ENCODE measurements around the gene THAP7.

The THAP7 gene

DNA sequence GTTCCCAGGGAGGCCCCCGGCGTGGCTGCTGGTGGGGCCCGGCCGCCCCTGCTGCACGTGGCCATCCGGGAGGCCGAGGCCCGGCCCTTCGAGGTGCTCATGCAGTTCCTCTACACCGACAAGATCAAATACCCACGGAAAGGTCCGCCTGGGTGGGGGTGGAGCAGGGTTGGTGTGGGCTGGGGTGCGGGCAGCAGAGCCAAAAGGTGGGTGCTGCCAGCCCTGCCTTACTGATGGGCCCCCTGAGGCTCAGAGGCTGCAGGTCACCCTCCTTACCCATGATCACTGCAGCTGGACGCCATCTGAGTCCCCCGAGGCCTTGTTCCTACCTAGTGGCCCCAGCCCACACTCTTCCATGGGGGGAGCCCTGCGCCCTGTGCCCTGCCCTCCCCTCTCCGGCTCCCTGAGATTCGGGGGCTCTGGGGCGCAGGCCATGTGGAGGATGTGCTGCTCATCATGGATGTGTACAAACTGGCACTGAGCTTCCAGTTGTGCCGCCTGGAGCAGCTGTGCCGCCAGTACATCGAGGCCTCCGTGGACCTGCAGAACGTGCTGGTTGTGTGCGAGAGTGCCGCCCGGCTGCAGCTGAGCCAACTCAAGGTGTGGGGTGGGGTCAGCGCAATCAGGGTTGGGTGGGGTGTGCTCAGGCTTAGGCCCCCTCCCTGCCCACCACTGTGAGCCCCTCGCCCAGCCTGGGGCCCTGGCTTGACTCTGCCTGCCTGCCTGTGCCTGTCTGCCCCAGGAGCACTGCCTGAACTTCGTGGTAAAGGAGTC, 7.6 kb downstream of the THAP7 start:
- Histone ChIP-seq H3K4me3 (ENCODE audit: low read depth, low read length) (no peak overlapping the region), H3K27ac (no peak overlapping the region), H3K27me3 (replicated peaks) (no peaks in the 10 kb centered on the region), H3K36me3 (replicated peaks) (peaks cover 76% of the 10 kb centered on the region)
- no peak for DNase-seq
- no peak for TF ChIP-seq CTCF (IDR thresholded peaks at IDR 0.05; ENCODE audit: low read depth, low read length, missing control alignments)
- in situ Hi-C loops (cut with HindIII; ENCODE audit: low pct_ligation_motif_present, low sequenced_read_pairs), result no loop called here

GRCh38 chr22:20993304-20994127, 8.4 kb downstream of the THAP7 start:
- no peak overlapping the region for H3K4me3 ChIP-seq (ENCODE audit: low read depth, low read length)
- in situ Hi-C loops (cut with HindIII; ENCODE audit: low pct_ligation_motif_present, low sequenced_read_pairs), result no loop called here
- peaks cover 84% of the 10 kb centered on the region for H3K36me3 ChIP-seq (replicated peaks)
- H3K27me3 ChIP-seq (replicated peaks), result no peaks in the 10 kb centered on the region
- no peak for TF ChIP-seq CTCF (IDR thresholded peaks at IDR 0.05; ENCODE audit: low read depth, low read length, missing control alignments)
- DNase-seq, result no peak
- no peak overlapping the region for H3K27ac ChIP-seq

- TF ChIP-seq CTCF (IDR thresholded peaks at IDR 0.05; ENCODE audit: low read depth, low read length, missing control alignments), result no peak
- in situ Hi-C loops (cut with HindIII; ENCODE audit: low pct_ligation_motif_present, low sequenced_read_pairs), result no loop called here
- Histone ChIP-seq H3K36me3 (replicated peaks) (peaks cover 85% of the 10 kb centered on the region), H3K27ac (no peak overlapping the region), H3K27me3 (replicated peaks) (no peaks in the 10 kb centered on the region), H3K4me3 (ENCODE audit: low read depth, low read length) (no peak overlapping the region)
- DNase-seq, result no peak
Observed at GRCh38 chr22:20992456-20993303, 9.2 kb downstream of the THAP7 start.

DNA sequence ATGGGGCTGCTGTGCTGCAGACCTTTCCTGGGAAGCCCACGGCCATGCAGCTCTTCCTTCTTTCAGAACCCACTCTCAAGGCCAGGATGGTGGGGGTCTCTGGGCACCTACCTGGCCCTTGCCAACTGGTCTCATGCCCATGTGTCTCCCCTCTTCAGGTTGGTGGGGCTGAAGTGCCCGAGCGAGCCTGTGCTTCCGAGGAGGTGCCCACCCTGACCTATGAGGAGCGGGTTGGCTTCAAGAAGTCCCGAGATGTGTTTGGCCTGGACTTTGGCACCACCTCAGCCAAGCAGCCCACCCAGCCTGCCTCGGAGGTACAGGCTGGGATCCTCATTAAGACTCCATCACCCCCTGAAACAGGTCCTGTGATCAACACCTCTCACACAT, 9.9 kb downstream of the THAP7 start:
- H3K36me3 ChIP-seq (replicated peaks), result peaks cover 82% of the 10 kb centered on the region
- in situ Hi-C loops (cut with HindIII; ENCODE audit: low pct_ligation_motif_present, low sequenced_read_pairs), result no loop called here
- no peak overlapping the region for H3K4me3 ChIP-seq (ENCODE audit: low read depth, low read length)
- TF ChIP-seq CTCF (IDR thresholded peaks at IDR 0.05; ENCODE audit: low read depth, low read length, missing control alignments), result no peak
- no peak for DNase-seq
- H3K27ac ChIP-seq, result no peak overlapping the region
- no peaks in the 10 kb centered on the region for H3K27me3 ChIP-seq (replicated peaks)

GRCh38 chr22:20991252-20992055, 10.5 kb downstream of the THAP7 start:
- no peak for DNase-seq
- no peak overlapping the region for H3K4me3 ChIP-seq (ENCODE audit: low read depth, low read length)
- no peaks in the 10 kb centered on the region for H3K27me3 ChIP-seq (replicated peaks)
- TF ChIP-seq CTCF (IDR thresholded peaks at IDR 0.05; ENCODE audit: low read depth, low read length, missing control alignments), result no peak
- H3K27ac ChIP-seq, result no peak overlapping the region
- in situ Hi-C loops (cut with HindIII; ENCODE audit: low pct_ligation_motif_present, low sequenced_read_pairs), result no loop called here
- peaks cover 78% of the 10 kb centered on the region for H3K36me3 ChIP-seq (replicated peaks)

All from brain microvascular endothelial cell (primary cell).